Coronary artery (tissue), 2 donors: ENCODE measurements around the gene ARSI.
"Not testable (repeated sequence)": the region's sequence is repeated elsewhere in the genome, so short reads cannot be mapped to it uniquely, and the experiment has no call there.

Source experiments
- DNase-seq: peaks from one replicate; pipeline ENCODE4 v3.0.0-alpha.2; 2017; ENCODE audit warnings: low spot score
- H3K27ac ChIP-seq, 2 donors: fragments of 200-600 bp; sonication (generic); one replicate each; pipeline ENCODE4 v1.5.1; 2016 to 2019
- H3K4me3 ChIP-seq: fragments of 200-600 bp; sonication (generic); 2 replicates; pipeline ENCODE4 v1.5.1; 2016; ENCODE audit warnings: mild to moderate bottlenecking, moderate library complexity
- CTCF ChIP-seq: fragments of 200-600 bp; sonication (generic); IDR thresholded peaks from one replicate; pipeline ENCODE4 v1.5.1; 2019; ENCODE audit warnings: antibody characterized with exemption

Gene ARSI

DNA sequence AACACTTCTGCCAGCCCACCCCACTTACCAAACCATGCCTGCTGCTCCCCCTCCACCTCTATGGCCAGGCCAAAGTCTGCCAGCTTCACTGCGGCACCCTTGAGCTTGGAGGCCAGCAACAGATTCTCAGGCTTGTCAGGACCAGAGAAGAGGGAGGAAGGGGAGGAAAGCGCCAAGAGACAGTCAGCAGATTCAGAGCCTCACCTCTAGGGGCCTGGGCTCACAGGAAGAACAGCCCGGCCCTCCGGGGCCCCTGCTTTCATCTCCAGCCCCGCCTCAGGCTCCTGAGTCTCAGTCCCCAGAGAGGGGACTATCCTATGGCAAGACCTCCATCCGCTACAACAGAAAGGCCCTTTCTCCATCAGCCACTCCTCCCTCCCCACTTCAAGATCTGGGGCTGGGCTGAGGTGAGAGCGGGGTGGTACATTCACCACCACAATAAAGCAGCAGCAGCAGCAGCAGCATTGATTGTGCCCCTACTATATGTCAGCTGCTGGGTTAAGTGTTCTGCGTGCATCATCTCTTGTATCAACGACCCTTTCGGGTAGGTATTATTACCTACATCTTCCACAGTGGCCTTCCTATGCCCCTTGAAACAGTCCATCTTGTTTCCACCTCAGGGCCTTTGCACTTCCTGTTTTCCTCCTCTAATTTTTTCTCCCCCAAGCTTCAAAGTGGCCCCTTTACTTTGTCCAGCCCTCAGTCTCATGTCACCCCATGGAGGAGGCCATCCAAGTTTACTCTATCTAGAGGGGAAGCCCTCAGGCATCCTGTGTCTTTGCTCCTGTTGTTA is 49.1 kb downstream of the ARSI start:
- Histone ChIP-seq H3K27ac (no peak overlapping the region), H3K4me3 (no peak overlapping the region)
- TF ChIP-seq CTCF: no peak
- DNase-seq: no peak

- TF ChIP-seq CTCF: no peak
- DNase-seq: no peak
- Histone ChIP-seq H3K4me3 (no peak overlapping the region), H3K27ac (no peak overlapping the region)
These were observed 50.2 kb downstream of the ARSI start for GRCh38 chr5:150252489-150252888.

GRCh38 chr5:150251504-150251903 is 51.2 kb downstream of the ARSI start:
- Histone ChIP-seq H3K27ac (no peak overlapping the region), H3K4me3 (no peak overlapping the region)
- no peak for TF ChIP-seq CTCF
- no peak for DNase-seq

GRCh38 chr5:150249744-150250143 is 53.0 kb downstream of the ARSI start:
- Histone ChIP-seq H3K4me3 (no peak overlapping the region), H3K27ac (no peak overlapping the region)
- no peak for DNase-seq
- TF ChIP-seq CTCF: no peak

- no peak for TF ChIP-seq CTCF
- DNase-seq: no peak
- Histone ChIP-seq H3K27ac (no peak overlapping the region), H3K4me3 (no peak overlapping the region)
These were observed 53.8 kb downstream of the ARSI start for GRCh38 chr5:150248946-150249345.

- not testable (repeated sequence) for H3K4me3 ChIP-seq, H3K27ac ChIP-seq, DNase-seq
These were observed 54.2 kb downstream of the ARSI start for GRCh38 chr5:150248493-150248892.

DNA sequence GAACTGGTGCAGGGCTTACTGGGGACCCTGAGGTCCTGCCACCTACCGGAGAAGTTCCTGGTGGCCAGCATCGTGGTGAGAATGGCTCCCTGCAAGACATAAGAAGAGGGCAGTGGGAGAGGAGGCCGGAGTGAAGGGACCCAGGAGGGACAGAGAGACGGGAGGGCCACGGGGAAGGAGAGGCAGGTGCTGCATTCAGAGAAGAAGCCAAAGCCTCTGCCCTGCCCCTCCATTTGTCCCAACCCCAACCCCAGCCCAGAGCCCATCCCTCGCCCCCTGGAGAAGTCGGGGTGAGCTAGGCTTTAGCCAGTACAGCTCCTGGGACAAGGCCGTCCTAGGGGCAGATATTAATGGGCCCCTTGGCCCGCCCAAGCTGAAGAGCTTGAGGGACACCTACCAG is 55.0 kb downstream of the ARSI start:
- TF ChIP-seq CTCF: no peak
- no peak for DNase-seq
- Histone ChIP-seq H3K27ac (no peak overlapping the region), H3K4me3 (no peak overlapping the region)
